GM12878 (cell line): ENCODE measurements around the gene CD3G. TPM values are rescaled to one million over a fixed set of nuclear protein-coding genes. Genes with fewer than 3 reads are reported as not detected.

Source experiments
- ATAC-seq: fragments of 200-7000 bp; cut with Tn5 transposase; 3 replicates; pipeline ENCODE4 v1.9.1; 2020; ENCODE audit warnings: mild to moderate bottlenecking, moderate library complexity
- BruUV-seq: library from RNA; stranded (reverse); fragments of 400-500 nt; replicated peaks from 2 replicates; lab custom pipeline; 2021; lab: Mats Ljungman, UMichigan
- CTCF ChIA-PET: fragments of 300-600 bp; sonication (Branson Sonifier 250); formaldehyde crosslinking; extraction: SDS; loops from one replicate; lab custom pipeline; 2021; ENCODE audit warnings: inconsistent platforms; lab: Yijun Ruan, JAX
- POLR2A ChIA-PET: fragments of 350-600 bp; formaldehyde crosslinking; extraction: SDS; loops from one replicate; lab custom pipeline; 2021; ENCODE audit warnings: inconsistent platforms; lab: Charles Lee
- RAD21 ChIA-PET: fragments of 300-600 bp; sonication (Branson Sonifier 250); formaldehyde crosslinking; loops from one replicate; lab custom pipeline; 2023; ENCODE audit warnings: antibody characterized with exemption; ENCODE audit not compliant: unreplicated experiment; lab: Charles Lee
- SMC1A ChIA-PET: fragments of 300-600 bp; sonication (Branson Sonifier 250); formaldehyde crosslinking; loops from one replicate; lab custom pipeline; 2023; ENCODE audit not compliant: unreplicated experiment, uncharacterized antibody; lab: Charles Lee
- DNase-seq: peaks from one replicate; pipeline ENCODE4 v3.0.0-alpha.2; 2011; ENCODE audit warnings: low read depth, low spot score
- FAIRE-seq: peaks from 3 replicates; lab custom pipeline; 2011; peaks lifted over from hg19 to GRCh38; lab: Jason Lieb, UNC
- H2AFZ ChIP-seq: 2 replicates; pipeline ENCODE4 v1.6.0; 2011; ENCODE audit warnings: low read depth, low read length, control low read depth; ENCODE audit not compliant: control insufficient read depth
- H3K27ac ChIP-seq: 2 replicates; pipeline ENCODE4 v1.5.1; 2011; ENCODE audit warnings: control low read depth; ENCODE audit not compliant: control insufficient read depth, insufficient read depth
- H3K27me3 ChIP-seq, 2 experiments: replicated peaks in 1 of 2; 2 replicates each; pipeline versions ENCODE4 v1.6.0 to v1.6.1; 2011; ENCODE audit warnings: low read length in 1 of 2; ENCODE audit not compliant: control insufficient read depth in 2 of 2, insufficient read depth in 2 of 2
- H3K36me3 ChIP-seq, 2 experiments: 2 replicates each; pipeline ENCODE4 v1.5.1; 2011; ENCODE audit warnings: low read length in 1 of 2; ENCODE audit not compliant: control insufficient read depth in 2 of 2, insufficient read depth in 2 of 2
- H3K4me1 ChIP-seq: 2 replicates; pipeline ENCODE4 v1.6.1; 2011; ENCODE audit warnings: mild to moderate bottlenecking, low read length, moderate library complexity, mixed read lengths; ENCODE audit not compliant: control insufficient read depth, insufficient read depth
- H3K4me2 ChIP-seq: 2 replicates; pipeline ENCODE4 v1.6.0; 2011; ENCODE audit warnings: control low read depth; ENCODE audit not compliant: control insufficient read depth, insufficient read depth
- H3K4me3 ChIP-seq: fragments of 200-600 bp; sonication (generic); 2 replicates; pipeline ENCODE4 v1.5.1; 2016
- H3K79me2 ChIP-seq: 2 replicates; pipeline ENCODE4 v1.6.0; 2011; ENCODE audit warnings: low read length; ENCODE audit not compliant: control insufficient read depth, insufficient read depth
- H3K9ac ChIP-seq: 2 replicates; pipeline ENCODE4 v1.8.0; 2011; ENCODE audit warnings: low read length, control low read depth, mixed read lengths; ENCODE audit not compliant: control insufficient read depth, insufficient read depth
- H3K9me3 ChIP-seq: replicated peaks from 3 replicates; pipeline ENCODE4 v1.5.1; 2011; ENCODE audit warnings: mild to moderate bottlenecking, low read length; ENCODE audit not compliant: control insufficient read depth, insufficient read depth
- H4K20me1 ChIP-seq: 2 replicates; pipeline ENCODE4 v1.6.0; 2011; ENCODE audit not compliant: control insufficient read depth, insufficient read depth
- CHD1 ChIP-seq: IDR thresholded peaks from 2 replicates; pipeline ENCODE4 v1.6.1; 2012; ENCODE audit warnings: low read depth, low read length, improper control_type of control experiment
- IKZF1 ChIP-seq: fragments of 450-650 bp; conservative IDR thresholded peaks from 2 replicates; pipeline ENCODE4 v1.6.1; 2017; ENCODE audit warnings: antibody characterized with exemption, mild to moderate bottlenecking
- NR2F1 ChIP-seq: fragments of 450-650 bp; conservative IDR thresholded peaks from 2 replicates; pipeline ENCODE4 v1.6.1; 2017; ENCODE audit warnings: mild to moderate bottlenecking
- POLR2A ChIP-seq: IDR thresholded peaks from 2 replicates; pipeline ENCODE4 v1.6.1; 2011; ENCODE audit warnings: low read depth, mild to moderate bottlenecking, low read length
- RFX5 ChIP-seq: IDR thresholded peaks from 2 replicates; pipeline ENCODE4 v1.6.1; 2011; ENCODE audit warnings: low read depth, low read length, improper control_type of control experiment
- SIN3A ChIP-seq: IDR thresholded peaks from 2 replicates; pipeline ENCODE4 v1.6.1; 2012; ENCODE audit warnings: low read depth, low read length, improper control_type of control experiment
- SMAD5 ChIP-seq: IDR thresholded peaks from 2 replicates; pipeline ENCODE4 v1.6.1; 2016; ENCODE audit warnings: antibody characterized with exemption, low read depth
- TCF7 ChIP-seq: IDR thresholded peaks from 2 replicates; pipeline ENCODE4 v1.6.1; 2014; ENCODE audit warnings: antibody characterized with exemption, borderline replicate concordance
- ZZZ3 ChIP-seq: IDR thresholded peaks from 2 replicates; pipeline ENCODE4 v1.6.1; 2011; ENCODE audit warnings: low read depth; ENCODE audit not compliant: control insufficient read depth, insufficient read length
- WGBS: methylation state at CpG from one replicate; pipeline ENCODE4 v1.1.6; 2016; ENCODE audit warnings: low lambda C conversion rate; ENCODE audit not compliant: insufficient replicate concordance, insufficient coverage; ENCODE audit errors: missing lambda C conversion rate; 5-methylcytosine and 5-hydroxymethylcytosine counted together
- in situ Hi-C: fragments of 300-500 bp; cut with MboI; formaldehyde crosslinking; loops from 9 replicates; pipeline ENCODE4 v1.14.3; 2018; ENCODE audit warnings: mixed read lengths
- intact Hi-C: fragments of 100-400 bp; cut with micrococcal nuclease; formaldehyde crosslinking; loops from one replicate; pipeline ENCODE4 v1.14.2; 2022; ENCODE audit not compliant: unreplicated experiment
- polyA plus RNA-seq, 11 experiments: library from polyadenylated mRNA; depleted of rRNA in 4 of 11; unstranded in 6 of 11; stranded (reverse) in 5 of 11; fragments of >200 nt; fragmentation: Nextera tagmentation in 4 of 11; fragmentation: Illumina TruSeq in 1 of 11; extraction: Ambion mirVana in 4 of 11; extraction: Trizol in 1 of 11; gene quantifications; 1 replicate in 1 of 11; 2 replicates in 10 of 11; pipeline versions ENCODE4 v1.2.1 to v1.2.3, GENCODE V29; 2011 to 2016; ENCODE audit warnings: inconsistent platforms in 2 of 11, missing spikeins in 2 of 11, low read depth in 1 of 11
- total RNA-seq, 4 experiments: library from RNA; depleted of rRNA in 3 of 4; stranded (reverse); fragments of >200 nt in 3 of 4; fragmentation: Illumina TruSeq in 1 of 4; extraction: Trizol in 1 of 4; gene quantifications; 2 replicates each; pipeline versions ENCODE4 v1.2.1 to v1.2.3, GENCODE V29; 2013 to 2021
- TF ChIP-seq, protein P1 (sequence below): IDR thresholded peaks from 2 replicates; pipeline ENCODE4 v1.6.1; 2012; ENCODE audit warnings: low read depth, low read length, improper control_type of control experiment

CD3G gene
- total and polyA plus RNA-seq, 10 of the 15 experiments (the other 5 are each of a cell fraction or from before 2014, with no cell fraction given), result 0.10 to 0.16 (median 0.13) TPM; not detected in 7

DNA sequence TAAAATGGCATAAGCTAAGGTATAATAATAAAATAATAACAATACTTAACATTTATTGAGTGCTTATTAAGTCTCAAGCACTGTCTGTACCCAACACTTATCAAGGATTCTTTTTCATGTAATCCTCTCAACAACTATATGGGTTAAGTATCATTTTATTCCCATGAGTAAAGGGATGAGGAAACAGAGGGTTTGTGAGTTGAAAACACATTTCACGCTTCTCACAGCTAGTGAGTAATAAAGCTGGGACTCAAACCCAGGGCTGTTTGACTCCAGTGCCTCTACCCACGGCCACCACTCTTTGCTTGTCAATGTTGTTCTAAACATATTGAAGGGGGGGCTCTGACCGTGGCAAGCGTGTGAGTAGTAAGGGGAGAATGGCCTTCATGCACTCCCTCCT lies 30.9 kb upstream of the CD3G start:
- Histone ChIP-seq H4K20me1 (no peaks in the 10 kb centered on the region), H3K36me3 (no peaks in the 10 kb centered on the region), H3K9me3 (no peaks in the 10 kb centered on the region; the same call in 2 of the 3 replicates), H2AFZ (no peak overlapping the region), H3K79me2 (no peaks in the 10 kb centered on the region), H3K9ac (no peak overlapping the region), H3K4me3 (no peak overlapping the region), H3K4me2 (no peak overlapping the region), H3K27me3 (no peaks in the 10 kb centered on the region), H3K4me1 (peaks cover 17% of the 10 kb centered on the region), H3K27ac (no peak overlapping the region)
- ATAC-seq, result no peak
- 12% methylated on average over 4 of the region's 4 CpGs for WGBS
- in situ Hi-C loops (no loop called here), intact Hi-C loops (no loop called here)
- POLR2A ChIA-PET, result interaction anchor here (0.6 kb wide), 1 partner anchor 11 kb away, joined by 3 read pairs; no protein-coding TSS in a partner anchor
- SMC1A ChIA-PET, result interaction anchor here (0.8 kb wide), 1 partner anchor 114 kb away, joined by 3 read pairs; no protein-coding TSS in a partner anchor
- CTCF ChIA-PET, result interaction anchor here (1.2 to 1.6 kb wide), 3 partner anchors 15 to 141 kb away, joined by 3 to 4 read pairs (median 4); no protein-coding TSS in a partner anchor
- no TSS peak for BruUV-seq
- FAIRE-seq, result no peak
- TF ChIP-seq CHD1 (no peak), SIN3A (no peak), SMAD5 (no peak)
- RAD21 ChIA-PET, result interaction anchor here (3.6 kb wide), 1 partner anchor 115 kb away, joined by 17 read pairs; no protein-coding TSS in a partner anchor
- no peak for DNase-seq

DNA sequence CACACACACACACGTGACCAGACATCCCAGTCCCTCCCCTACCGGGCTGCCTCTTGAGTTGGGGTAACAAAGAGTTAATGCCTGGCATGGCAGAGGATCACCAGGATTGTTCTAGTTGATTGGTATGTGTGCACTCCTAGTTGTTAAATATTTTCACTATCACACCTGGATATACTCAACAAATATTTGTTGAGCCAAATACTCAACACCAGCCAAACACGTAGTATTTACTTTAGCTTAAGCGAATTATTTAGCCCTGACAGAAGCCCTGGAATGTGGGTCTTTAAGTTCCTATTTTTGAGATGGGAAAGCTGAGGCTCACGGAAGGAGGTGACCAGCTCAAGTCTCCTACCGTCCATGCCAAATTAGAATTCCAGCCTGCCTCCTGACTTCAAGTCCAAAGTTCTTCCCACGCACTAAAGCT lies 29.1 kb upstream of the CD3G start:
- in situ Hi-C loops, result no loop called here
- BruUV-seq, result no TSS peak
- POLR2A ChIA-PET, result interaction anchor here (1.3 kb wide), 1 partner anchor 19 kb away, joined by 3 read pairs; no protein-coding TSS in a partner anchor

More for the DNA sequence above, 29.1 kb upstream of the CD3G start:
- no peaks in the 10 kb centered on the region for H3K36me3 ChIP-seq
- no peaks in the 10 kb centered on the region for H3K79me2 ChIP-seq
- H4K20me1 ChIP-seq, result no peaks in the 10 kb centered on the region
- H3K4me3 ChIP-seq, result no peak overlapping the region
- TF ChIP-seq TCF7, result no peak
- no peak for TF ChIP-seq POLR2A
- TF ChIP-seq RFX5, result no peak
- TF ChIP-seq IKZF1, result no peak
- no peak for TF ChIP-seq ZZZ3
- no peak for TF ChIP-seq NR2F1
- TF ChIP-seq, protein P1, sequence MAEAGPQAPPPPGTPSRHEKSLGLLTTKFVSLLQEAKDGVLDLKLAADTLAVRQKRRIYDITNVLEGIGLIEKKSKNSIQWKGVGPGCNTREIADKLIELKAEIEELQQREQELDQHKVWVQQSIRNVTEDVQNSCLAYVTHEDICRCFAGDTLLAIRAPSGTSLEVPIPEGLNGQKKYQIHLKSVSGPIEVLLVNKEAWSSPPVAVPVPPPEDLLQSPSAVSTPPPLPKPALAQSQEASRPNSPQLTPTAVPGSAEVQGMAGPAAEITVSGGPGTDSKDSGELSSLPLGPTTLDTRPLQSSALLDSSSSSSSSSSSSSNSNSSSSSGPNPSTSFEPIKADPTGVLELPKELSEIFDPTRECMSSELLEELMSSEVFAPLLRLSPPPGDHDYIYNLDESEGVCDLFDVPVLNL, result no peak
- TF ChIP-seq, all 136 proteins: peak for 0
- no peak overlapping the region for H3K9ac ChIP-seq
- 91% methylated on average over 7 of the region's 7 CpGs for WGBS
- no peak overlapping the region for H2AFZ ChIP-seq
- ATAC-seq, result no peak
- CTCF ChIA-PET, result interaction anchor here (0.7 to 0.9 kb wide), 2 partner anchors 13 to 120 kb away, joined by 3 read pairs; no protein-coding TSS in a partner anchor
- SMC1A ChIA-PET, result interaction anchor here (1.1 kb wide), 1 partner anchor 38 kb away, joined by 4 read pairs; no protein-coding TSS in a partner anchor
- no peak overlapping the region for H3K4me2 ChIP-seq
- H3K9me3 ChIP-seq, result no peaks in the 10 kb centered on the region; the same call in 2 of the 3 replicates
- FAIRE-seq, result no peak
- H3K27ac ChIP-seq, result no peak overlapping the region
- DNase-seq, result no peak
- peaks cover 26% of the 10 kb centered on the region for H3K4me1 ChIP-seq
- RAD21 ChIA-PET, result interaction anchor here (1.6 kb wide), 1 partner anchor 37 kb away, joined by 3 read pairs; no protein-coding TSS in a partner anchor
- no peaks in the 10 kb centered on the region for H3K27me3 ChIP-seq
- intact Hi-C loops, result no loop called here
